NCI-H146 (cell line): ENCODE data around the gene WDR31.
"Not testable (repeated sequence)": the region's sequence is repeated elsewhere in the genome, so short reads cannot be mapped to it uniquely, and the experiment has no call there.

ENCODE experiments used
- DNase-seq: peaks from one replicate; lab custom pipeline; 2025; lab: John Stamatoyannopoulos, UW

WDR31 gene

GRCh38 chr9:113368348-113368981 lies 28.4 kb upstream of the WDR31 start:
- DNase-seq = no peak

- DNase-seq = not testable (repeated sequence)
These were observed 25.6 kb upstream of the WDR31 start for GRCh38 chr9:113365652-113366051.

- DNase-seq = no peak
These were observed 24.9 kb upstream of the WDR31 start for GRCh38 chr9:113364951-113365350.

GRCh38 chr9:113363336-113363735 lies 23.3 kb upstream of the WDR31 start:
- no peak for DNase-seq

- no peak for DNase-seq
These were observed 21.4 kb upstream of the WDR31 start for GRCh38 chr9:113361304-113362018.

GRCh38 chr9:113360242-113360842 lies 20.3 kb upstream of the WDR31 start:
- DNase-seq = no peak

- DNase-seq = no peak
These were observed 19.3 kb upstream of the WDR31 start for GRCh38 chr9:113359385-113359784.

GRCh38 chr9:113356686-113357292 lies 16.7 kb upstream of the WDR31 start:
- no peak for DNase-seq

GRCh38 chr9:113355040-113355596 lies 15.0 kb upstream of the WDR31 start:
- no peak for DNase-seq

GRCh38 chr9:113352411-113352810 lies 12.3 kb upstream of the WDR31 start:
- DNase-seq = no peak

GRCh38 chr9:113352006-113352405 lies 11.9 kb upstream of the WDR31 start:
- no peak for DNase-seq

GRCh38 chr9:113350937-113351336 lies 10.9 kb upstream of the WDR31 start:
- DNase-seq = no peak

- peak; percentile 19 for DNase-seq
These were observed 10.1 kb upstream of the WDR31 start for GRCh38 chr9:113350107-113350661.

- peak; percentile 52 for DNase-seq
These were observed 9.5 kb upstream of the WDR31 start, which contains the start of gene BSPRY for GRCh38 chr9:113349445-113350094. TSS of gene BSPRY (plus strand) at chr9:113349541. CDS start at chr9:113349580, 39 bp downstream.

GRCh38 chr9:113349066-113349444 lies 9.0 kb upstream of the WDR31 start:
- DNase-seq = no peak

- DNase-seq = no peak
These were observed 8.4 kb upstream of the WDR31 start for GRCh38 chr9:113348437-113348836.

GRCh38 chr9:113345671-113346070 lies 5.6 kb upstream of the WDR31 start:
- DNase-seq = no peak

- DNase-seq = no peak
These were observed 5.1 kb upstream of the WDR31 start for GRCh38 chr9:113345190-113345589.

- peak; percentile 56 for DNase-seq
These were observed 3.7 kb upstream of the WDR31 start for GRCh38 chr9:113343732-113344231.

GRCh38 chr9:113341712-113342410 lies 1.8 kb upstream of the WDR31 start:
- no peak for DNase-seq

- DNase-seq = no peak
These were observed 2.4 kb downstream of the WDR31 start for GRCh38 chr9:113337714-113338113.
